MCF 10A (cell line): ENCODE results near the gene CHST11. TPM values are rescaled to one million over a fixed set of nuclear protein-coding genes. Genes with fewer than 3 reads are reported as not detected.

Source experiments
- BruUV-seq: library from RNA; stranded (reverse); fragments of 400-500 nt; replicated peaks from 2 replicates; lab custom pipeline; 2021; lab: Mats Ljungman, UMichigan
- CTCF ChIA-PET: fragments of 300-600 bp; sonication (Branson Sonifier 250); formaldehyde crosslinking; extraction: SDS; loops from one replicate; lab custom pipeline; 2021; ENCODE audit warnings: antibody characterized with exemption, inconsistent platforms; lab: Yijun Ruan, JAX
- POLR2A ChIA-PET: fragments of 300-600, 350-650 bp; sonication (Branson Sonifier 250); formaldehyde crosslinking; extraction: SDS; loops from one replicate; lab custom pipeline; 2020; ENCODE audit warnings: antibody characterized with exemption, inconsistent platforms; lab: Yijun Ruan, JAX
- DNase-seq: peaks from one replicate; pipeline ENCODE4 v3.0.0-alpha.2; 2018; ENCODE audit not compliant: unreplicated experiment
- H3K27ac Mint-ChIP-seq: one replicate; pipeline ENCODE4 v1.8.0; 2022; ENCODE audit warnings: mild to moderate bottlenecking, low read depth, mixed read lengths; ENCODE audit not compliant: unreplicated experiment
- H3K27me3 Mint-ChIP-seq: one replicate; pipeline ENCODE4 v1.8.0; 2022; ENCODE audit warnings: mixed read lengths; ENCODE audit not compliant: insufficient read depth, unreplicated experiment
- H3K36me3 Mint-ChIP-seq: one replicate; pipeline ENCODE4 v1.8.0; 2022; ENCODE audit warnings: mild to moderate bottlenecking, moderate library complexity, mixed read lengths; ENCODE audit not compliant: insufficient read depth, unreplicated experiment
- H3K4me1 Mint-ChIP-seq: one replicate; pipeline ENCODE4 v1.8.0; 2022; ENCODE audit warnings: mixed read lengths; ENCODE audit not compliant: insufficient read depth, unreplicated experiment
- H3K4me3 Mint-ChIP-seq: one replicate; pipeline ENCODE4 v1.8.0; 2022; ENCODE audit warnings: mild to moderate bottlenecking, moderate library complexity, mixed read lengths; ENCODE audit not compliant: unreplicated experiment
- H3K9me3 Mint-ChIP-seq: one replicate; pipeline ENCODE4 v1.8.0; 2022; ENCODE audit warnings: mixed read lengths; ENCODE audit not compliant: unreplicated experiment
- intact Hi-C: fragments of 100-400 bp; cut with micrococcal nuclease; formaldehyde crosslinking; loops from 2 replicates; pipeline ENCODE4 v1.14.1; 2022
- total RNA-seq: library from RNA; stranded (reverse); gene quantifications from 2 replicates; pipeline ENCODE4 v1.2.3, GENCODE V29; 2022
- TF ChIP-seq, protein P1 (sequence below): fragments of 200-600 bp; IDR thresholded peaks from one replicate; pipeline ENCODE4 v1.8.0; 2022; ENCODE audit warnings: antibody characterized with exemption, mild to moderate bottlenecking; ENCODE audit not compliant: unreplicated experiment

Gene CHST11
- total RNA-seq, 1 experiment from 2014 or later = 5.3 TPM

DNA sequence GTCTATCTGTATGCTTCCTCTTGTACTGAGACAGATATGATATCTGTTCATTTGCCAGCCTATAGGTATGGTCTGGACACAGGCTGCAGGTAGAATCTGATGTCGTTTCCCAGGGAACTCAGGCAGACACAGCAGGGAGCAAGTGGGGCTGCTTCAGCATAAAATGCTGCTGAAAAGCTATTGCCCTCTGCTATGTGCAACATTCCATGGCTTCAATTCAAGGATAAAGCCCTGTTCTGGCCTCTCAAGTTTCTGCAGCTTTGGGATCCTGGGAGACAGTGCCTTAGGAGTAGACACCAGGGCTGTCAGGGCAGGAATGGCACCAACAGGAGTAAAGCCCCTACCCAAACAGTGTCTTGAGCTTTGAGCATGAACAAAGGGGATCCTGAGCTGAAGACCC lies 327.8 kb downstream of the CHST11 start:
- POLR2A ChIA-PET = no interaction called here

DNA sequence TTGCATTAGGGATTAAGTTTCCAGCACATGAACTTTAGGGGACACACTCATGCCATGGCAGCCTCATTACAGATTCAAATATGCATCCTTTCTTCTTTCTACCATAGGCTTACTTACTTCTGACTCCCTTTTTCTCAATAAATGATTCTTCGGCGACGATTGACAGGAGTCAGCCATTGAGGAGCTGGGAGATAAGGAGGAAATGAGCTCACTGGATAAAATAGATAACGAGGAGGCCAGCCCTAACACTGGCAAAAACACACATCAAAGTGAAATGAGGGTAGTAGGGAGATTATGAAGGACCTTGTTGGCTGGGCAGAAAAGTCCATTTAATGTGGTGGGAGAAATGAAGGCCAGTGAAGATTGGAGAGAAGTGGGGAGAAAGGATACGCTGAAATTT lies 329.1 kb downstream of the CHST11 start:
- intact Hi-C loops = no loop called here
- no peak for DNase-seq
- BruUV-seq = no TSS peak
- TF ChIP-seq, protein P1, sequence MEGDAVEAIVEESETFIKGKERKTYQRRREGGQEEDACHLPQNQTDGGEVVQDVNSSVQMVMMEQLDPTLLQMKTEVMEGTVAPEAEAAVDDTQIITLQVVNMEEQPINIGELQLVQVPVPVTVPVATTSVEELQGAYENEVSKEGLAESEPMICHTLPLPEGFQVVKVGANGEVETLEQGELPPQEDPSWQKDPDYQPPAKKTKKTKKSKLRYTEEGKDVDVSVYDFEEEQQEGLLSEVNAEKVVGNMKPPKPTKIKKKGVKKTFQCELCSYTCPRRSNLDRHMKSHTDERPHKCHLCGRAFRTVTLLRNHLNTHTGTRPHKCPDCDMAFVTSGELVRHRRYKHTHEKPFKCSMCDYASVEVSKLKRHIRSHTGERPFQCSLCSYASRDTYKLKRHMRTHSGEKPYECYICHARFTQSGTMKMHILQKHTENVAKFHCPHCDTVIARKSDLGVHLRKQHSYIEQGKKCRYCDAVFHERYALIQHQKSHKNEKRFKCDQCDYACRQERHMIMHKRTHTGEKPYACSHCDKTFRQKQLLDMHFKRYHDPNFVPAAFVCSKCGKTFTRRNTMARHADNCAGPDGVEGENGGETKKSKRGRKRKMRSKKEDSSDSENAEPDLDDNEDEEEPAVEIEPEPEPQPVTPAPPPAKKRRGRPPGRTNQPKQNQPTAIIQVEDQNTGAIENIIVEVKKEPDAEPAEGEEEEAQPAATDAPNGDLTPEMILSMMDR = no peak
- H3K4me3 Mint-ChIP-seq = no peak overlapping the region
- ChIA-PET CTCF (no interaction called here), POLR2A (no interaction called here)
- H3K27me3 Mint-ChIP-seq = no peaks in the 10 kb centered on the region
- H3K9me3 Mint-ChIP-seq = peaks cover 5% of the 10 kb centered on the region
- no peaks in the 10 kb centered on the region for H3K4me1 Mint-ChIP-seq
- H3K27ac Mint-ChIP-seq = no peak overlapping the region
- no peaks in the 10 kb centered on the region for H3K36me3 Mint-ChIP-seq

More for the DNA sequence above, 327.8 kb downstream of the CHST11 start:
- intact Hi-C loops = no loop called here
- no peaks in the 10 kb centered on the region for H3K27me3 Mint-ChIP-seq
- CTCF ChIA-PET = no interaction called here
- H3K9me3 Mint-ChIP-seq = peaks cover 5% of the 10 kb centered on the region
- no peak overlapping the region for H3K4me3 Mint-ChIP-seq
- BruUV-seq = no TSS peak
- no peaks in the 10 kb centered on the region for H3K36me3 Mint-ChIP-seq
- no peak overlapping the region for H3K27ac Mint-ChIP-seq
- no peaks in the 10 kb centered on the region for H3K4me1 Mint-ChIP-seq
- DNase-seq = no peak
- TF ChIP-seq, protein P1 = no peak

DNA sequence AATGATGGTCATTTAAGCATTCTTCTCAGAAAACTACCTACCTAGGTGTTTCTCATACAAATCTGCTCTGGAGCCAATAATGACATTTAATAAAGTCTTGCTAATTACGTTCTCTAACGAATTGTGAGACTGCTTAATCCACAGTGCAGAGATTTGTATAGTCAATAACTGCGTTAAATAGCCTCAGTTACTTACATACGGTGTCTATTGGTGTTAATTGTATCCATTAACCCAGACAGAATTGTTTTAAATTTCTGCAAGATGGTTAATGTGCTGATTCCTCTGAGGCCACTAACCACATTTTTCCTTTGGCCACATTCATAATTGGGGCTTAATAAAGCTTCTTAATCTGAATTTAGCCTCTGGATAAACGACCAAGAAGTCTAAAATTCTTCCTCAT lies 329.6 kb downstream of the CHST11 start:
- ChIA-PET CTCF (no interaction called here), POLR2A (no interaction called here)
- intact Hi-C loops = no loop called here
- TF ChIP-seq, protein P1 = no peak
- Mint-ChIP-seq H3K36me3 (no peaks in the 10 kb centered on the region), H3K4me3 (no peak overlapping the region), H3K9me3 (peaks cover 3% of the 10 kb centered on the region), H3K27me3 (no peaks in the 10 kb centered on the region), H3K27ac (no peak overlapping the region), H3K4me1 (no peaks in the 10 kb centered on the region)
- BruUV-seq = no TSS peak
- no peak for DNase-seq

DNA sequence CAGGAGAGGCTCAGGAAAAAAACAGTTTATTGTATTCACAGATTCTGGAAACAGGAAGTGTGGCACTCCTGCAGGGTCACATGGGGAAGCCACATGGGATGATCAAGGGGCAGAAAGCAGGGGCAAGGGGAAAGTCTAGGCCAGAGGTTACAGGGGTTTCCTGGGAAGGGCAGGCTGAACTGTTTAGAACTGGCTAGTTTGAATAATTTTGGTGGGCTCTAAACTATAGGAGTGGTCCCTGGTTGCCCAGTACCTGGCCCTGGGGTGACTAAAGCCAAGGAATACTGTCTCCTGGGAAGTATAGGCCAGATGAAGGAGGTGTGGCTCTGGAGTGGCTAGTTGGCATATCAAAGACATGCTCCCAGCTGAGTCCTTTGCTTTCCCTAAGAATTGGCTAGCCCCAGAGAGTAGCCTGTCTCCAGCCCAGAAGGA lies 332.1 kb downstream of the CHST11 start:
- Mint-ChIP-seq H3K9me3 (no peaks in the 10 kb centered on the region), H3K27me3 (no peaks in the 10 kb centered on the region), H3K4me3 (no peak overlapping the region), H3K36me3 (no peaks in the 10 kb centered on the region), H3K27ac (no peak overlapping the region), H3K4me1 (peaks cover 15% of the 10 kb centered on the region)
- TF ChIP-seq, protein P1 = no peak
- BruUV-seq = no TSS peak
- no peak for DNase-seq
- intact Hi-C loops = no loop called here
- POLR2A ChIA-PET = no interaction called here
- CTCF ChIA-PET = interaction anchor here (0.6 kb wide), 1 partner anchor 1167 kb away, joined by 3 read pairs; no protein-coding TSS in a partner anchor
